C4-2B (cell line): ENCODE measurements around the gene ETV5.

ENCODE experiments used
- CTCF ChIP-seq: fragments of 450-650 bp; conservative IDR thresholded peaks from 2 replicates; pipeline ENCODE4 v1.5.1; 2017; ENCODE audit warnings: mild to moderate bottlenecking
- ZFX ChIP-seq: fragments of 450-650 bp; IDR thresholded peaks from 2 replicates; pipeline ENCODE4 v1.6.1; 2017

- TF ChIP-seq CTCF (no peak), ZFX (no peak)
These were observed 60.8 kb downstream of the ETV5 start for GRCh38 chr3:186048119-186048518.
